RWPE2 (cell line): ENCODE data around the gene MAP7D1.

Experiments used
- ATAC-seq: fragments of 200-7000 bp; cut with Tn5 transposase; 3 replicates; pipeline ENCODE4 v1.9.1; 2021; ENCODE audit warnings: low read depth
- DNase-seq: peaks from one replicate; pipeline ENCODE4 v3.0.0-alpha.2; 2020; ENCODE audit warnings: low spot score
- H3K27ac ChIP-seq: fragments of 450-650 bp; 2 replicates; pipeline ENCODE4 v1.5.1; 2017; ENCODE audit warnings: mild to moderate bottlenecking; ENCODE audit not compliant: poor library complexity, severe bottlenecking
- H3K27me3 ChIP-seq: fragments of 250-450 bp; sonication (Bioruptor Pico); 2 replicates; pipeline ENCODE4 v1.5.1; 2021; ENCODE audit warnings: mild to moderate bottlenecking, moderate library complexity; ENCODE audit not compliant: insufficient read depth, poor library complexity, severe bottlenecking
- H3K36me3 ChIP-seq: fragments of 250-450 bp; sonication (Bioruptor Pico); 2 replicates; pipeline ENCODE4 v1.5.1; 2020; ENCODE audit warnings: low read depth, mild to moderate bottlenecking, moderate library complexity
- H3K4me1 ChIP-seq: fragments of 250-450 bp; sonication (Bioruptor Pico); 2 replicates; pipeline ENCODE4 v1.5.1; 2021; ENCODE audit warnings: mild to moderate bottlenecking, moderate library complexity; ENCODE audit not compliant: insufficient read depth, poor library complexity, severe bottlenecking
- H3K4me3 ChIP-seq: fragments of 250-450 bp; sonication (Bioruptor Pico); 2 replicates; pipeline ENCODE4 v1.5.1; 2021; ENCODE audit warnings: mild to moderate bottlenecking, moderate library complexity; ENCODE audit not compliant: severe bottlenecking
- H3K9me3 ChIP-seq: fragments of 250-450 bp; sonication (Bioruptor Pico); 2 replicates; pipeline ENCODE4 v1.5.1; 2021; ENCODE audit warnings: mild to moderate bottlenecking, moderate library complexity; ENCODE audit not compliant: severe bottlenecking
- TF ChIP-seq, protein P1 (sequence below): fragments of 450-650 bp; IDR thresholded peaks from one replicate; pipeline ENCODE4 v1.5.1; 2017; ENCODE audit warnings: mild to moderate bottlenecking, moderate library complexity; ENCODE audit not compliant: poor library complexity, severe bottlenecking

Gene MAP7D1

DNA sequence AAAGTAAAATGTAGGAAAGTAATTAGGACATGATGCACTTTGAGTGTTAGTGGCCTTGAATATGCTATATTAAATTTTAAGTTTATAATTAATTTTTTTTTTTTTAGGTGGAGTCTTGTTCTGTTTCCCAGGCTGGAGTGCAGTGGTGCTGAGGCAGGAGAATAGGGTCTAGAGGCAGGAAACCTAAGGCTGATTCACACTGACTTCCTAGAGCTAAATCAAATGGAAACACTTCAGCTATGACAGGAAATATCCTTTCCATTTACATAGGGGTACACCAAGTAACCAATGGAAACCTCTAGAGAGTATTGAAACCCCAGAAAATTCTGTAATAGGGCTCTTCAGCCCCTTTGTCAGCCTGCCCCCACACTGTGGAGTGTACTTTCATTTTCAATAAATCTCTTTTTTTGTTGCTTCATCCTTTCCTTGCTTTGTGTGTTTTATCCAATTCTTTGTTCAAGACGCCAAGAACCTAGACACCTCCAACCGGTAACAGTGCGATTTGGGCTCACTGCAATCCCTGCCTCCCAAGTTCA is 50.4 kb downstream of the MAP7D1 start:
- H3K27ac ChIP-seq = no peak overlapping the region
- TF ChIP-seq, protein P1, sequence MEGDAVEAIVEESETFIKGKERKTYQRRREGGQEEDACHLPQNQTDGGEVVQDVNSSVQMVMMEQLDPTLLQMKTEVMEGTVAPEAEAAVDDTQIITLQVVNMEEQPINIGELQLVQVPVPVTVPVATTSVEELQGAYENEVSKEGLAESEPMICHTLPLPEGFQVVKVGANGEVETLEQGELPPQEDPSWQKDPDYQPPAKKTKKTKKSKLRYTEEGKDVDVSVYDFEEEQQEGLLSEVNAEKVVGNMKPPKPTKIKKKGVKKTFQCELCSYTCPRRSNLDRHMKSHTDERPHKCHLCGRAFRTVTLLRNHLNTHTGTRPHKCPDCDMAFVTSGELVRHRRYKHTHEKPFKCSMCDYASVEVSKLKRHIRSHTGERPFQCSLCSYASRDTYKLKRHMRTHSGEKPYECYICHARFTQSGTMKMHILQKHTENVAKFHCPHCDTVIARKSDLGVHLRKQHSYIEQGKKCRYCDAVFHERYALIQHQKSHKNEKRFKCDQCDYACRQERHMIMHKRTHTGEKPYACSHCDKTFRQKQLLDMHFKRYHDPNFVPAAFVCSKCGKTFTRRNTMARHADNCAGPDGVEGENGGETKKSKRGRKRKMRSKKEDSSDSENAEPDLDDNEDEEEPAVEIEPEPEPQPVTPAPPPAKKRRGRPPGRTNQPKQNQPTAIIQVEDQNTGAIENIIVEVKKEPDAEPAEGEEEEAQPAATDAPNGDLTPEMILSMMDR = no peak
- H3K36me3 ChIP-seq = no peaks in the 10 kb centered on the region
- H3K27me3 ChIP-seq = no peaks in the 10 kb centered on the region
- H3K4me3 ChIP-seq = no peak overlapping the region
- no peaks in the 10 kb centered on the region for H3K4me1 ChIP-seq
- DNase-seq (no peak), ATAC-seq (no peak)
- H3K9me3 ChIP-seq = no peaks in the 10 kb centered on the region

DNA sequence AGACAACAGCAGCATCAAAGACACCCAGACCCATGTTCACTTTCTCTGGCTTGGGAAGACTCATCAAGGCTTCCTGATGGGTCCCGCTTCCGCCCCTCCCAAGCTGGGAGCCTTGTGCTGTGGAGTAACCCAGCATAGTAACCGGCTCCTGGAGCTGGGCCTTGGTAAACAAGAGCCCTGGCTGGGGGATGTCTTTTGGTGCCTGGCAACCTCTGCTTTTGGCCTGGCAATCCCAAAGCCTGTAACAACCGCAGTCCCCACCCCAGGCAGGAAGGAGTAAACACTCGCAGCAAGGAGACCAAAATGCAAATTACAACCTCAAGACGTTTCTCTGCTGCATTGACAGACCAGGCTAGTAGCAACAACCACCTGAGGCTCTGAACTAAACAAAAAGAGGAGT is 51.4 kb downstream of the MAP7D1 start:
- Histone ChIP-seq H3K27ac (no peak overlapping the region), H3K4me3 (no peak overlapping the region), H3K36me3 (no peaks in the 10 kb centered on the region), H3K9me3 (no peaks in the 10 kb centered on the region), H3K27me3 (no peaks in the 10 kb centered on the region), H3K4me1 (no peaks in the 10 kb centered on the region)
- DNase-seq = no peak
- TF ChIP-seq, protein P1 = no peak
- ATAC-seq = no peak

DNA sequence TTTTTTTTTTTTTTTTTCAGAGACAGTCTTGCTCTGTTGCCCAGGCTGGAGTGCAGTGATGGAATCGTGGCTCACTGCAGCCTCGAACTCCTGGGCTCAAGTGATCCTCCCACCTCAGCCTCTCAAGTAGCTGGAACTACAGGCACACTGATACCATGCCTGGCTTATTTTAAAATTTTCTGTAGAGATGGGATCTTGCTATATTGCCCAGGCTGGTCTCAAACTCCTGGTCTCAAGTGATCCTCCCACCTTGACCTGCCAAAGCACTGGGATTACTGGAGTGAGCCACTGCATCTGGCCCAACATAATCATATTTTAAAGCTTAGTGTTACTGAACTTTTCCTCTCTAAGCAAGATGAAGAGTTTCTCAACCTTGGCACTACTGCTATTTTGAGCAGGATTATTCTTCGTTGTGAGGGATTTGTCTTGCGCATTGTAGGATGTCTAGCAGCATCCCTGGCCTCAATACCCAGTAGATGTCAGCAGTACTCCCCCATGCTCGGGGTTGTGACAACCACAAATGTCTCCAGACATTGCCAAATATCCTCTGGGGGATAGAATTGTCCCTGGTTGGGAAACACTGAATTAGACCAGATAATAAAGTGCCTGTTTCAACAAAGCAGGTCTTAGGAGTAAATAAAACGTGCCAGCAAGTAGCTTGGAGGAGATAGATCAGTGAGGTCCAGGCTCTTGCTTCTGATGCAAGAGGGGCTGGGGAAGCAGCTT is 53.2 kb downstream of the MAP7D1 start:
- Histone ChIP-seq H3K9me3 (no peaks in the 10 kb centered on the region), H3K4me3 (no peak overlapping the region), H3K36me3 (no peaks in the 10 kb centered on the region), H3K4me1 (no peaks in the 10 kb centered on the region), H3K27me3 (no peaks in the 10 kb centered on the region), H3K27ac (no peak overlapping the region)
- no peak for DNase-seq
- TF ChIP-seq, protein P1 = no peak
- ATAC-seq = no peak

DNA sequence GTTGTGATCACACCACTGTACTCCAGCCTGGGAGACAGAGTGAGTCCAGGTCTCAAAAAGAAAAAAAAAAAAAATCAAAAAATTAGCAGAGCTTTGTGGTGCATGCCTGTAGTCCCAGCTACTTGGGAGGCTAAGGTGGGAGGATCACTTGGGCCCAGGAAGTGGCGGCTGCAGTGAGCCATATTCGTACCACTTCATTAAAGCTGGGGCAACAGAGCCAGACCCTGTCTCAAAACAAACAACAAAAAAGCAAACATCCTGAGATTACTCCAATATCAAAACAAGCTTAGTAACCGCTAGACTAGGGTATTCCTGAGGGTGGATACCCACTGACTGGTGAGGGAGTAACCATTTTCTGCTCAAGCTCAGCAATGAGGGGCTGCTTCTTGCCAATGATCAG is 55.3 kb downstream of the MAP7D1 start:
- no peaks in the 10 kb centered on the region for H3K36me3 ChIP-seq
- ATAC-seq (no peak), DNase-seq (no peak)
- H3K4me3 ChIP-seq = no peak overlapping the region
- H3K27ac ChIP-seq = no peak overlapping the region
- H3K4me1 ChIP-seq = no peaks in the 10 kb centered on the region
- no peaks in the 10 kb centered on the region for H3K27me3 ChIP-seq
- TF ChIP-seq, protein P1 = no peak
- H3K9me3 ChIP-seq = no peaks in the 10 kb centered on the region

DNA sequence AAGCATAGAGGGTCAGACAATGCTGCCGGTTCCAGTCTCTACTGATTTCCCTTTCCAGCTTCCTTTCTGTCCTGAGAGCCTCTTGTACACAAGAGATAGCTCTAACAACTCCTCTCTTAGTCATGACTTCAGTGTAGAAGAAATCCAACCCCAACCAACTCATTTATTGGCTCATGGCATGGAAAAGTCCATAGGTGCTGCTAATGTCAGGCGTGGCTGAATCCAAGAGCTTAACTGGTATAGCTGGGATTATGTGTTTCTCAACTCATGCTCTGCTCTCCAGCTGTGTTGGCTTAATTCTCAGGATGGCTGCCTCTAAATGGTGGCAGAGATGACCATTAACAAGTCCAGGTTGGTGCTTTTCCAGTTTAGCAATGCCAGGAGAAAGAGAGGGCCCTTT is 55.9 kb downstream of the MAP7D1 start:
- no peaks in the 10 kb centered on the region for H3K27me3 ChIP-seq
- H3K9me3 ChIP-seq = no peaks in the 10 kb centered on the region
- DNase-seq (no peak), ATAC-seq (no peak)
- no peaks in the 10 kb centered on the region for H3K36me3 ChIP-seq
- no peaks in the 10 kb centered on the region for H3K4me1 ChIP-seq
- H3K27ac ChIP-seq = no peak overlapping the region
- H3K4me3 ChIP-seq = no peak overlapping the region
- TF ChIP-seq, protein P1 = no peak
